NK-92 (cell line): ENCODE results near the gene AHSG.

ENCODE experiments used
- DNase-seq: peaks from one replicate; lab custom pipeline; 2025; ENCODE audit not compliant: unreplicated experiment; lab: John Stamatoyannopoulos, UW

Gene AHSG

GRCh38 chr3:186639778-186640472, 27.1 kb downstream of the AHSG start, which contains the start of gene FETUB:
Gene FETUB (plus strand): TSS chr3:186640399. CDS start chr3:186640461, 62 bp downstream.
- DNase-seq: no peak

GRCh38 chr3:186640473-186640818, 27.6 kb downstream of the AHSG start:
- DNase-seq: no peak

- DNase-seq: no peak
These were observed 28.1 kb downstream of the AHSG start for GRCh38 chr3:186640929-186641328.

- no peak for DNase-seq
These were observed 29.2 kb downstream of the AHSG start for GRCh38 chr3:186642014-186642413.

GRCh38 chr3:186643493-186643892, 30.6 kb downstream of the AHSG start:
- DNase-seq: no peak

- no peak for DNase-seq
These were observed 31.8 kb downstream of the AHSG start for GRCh38 chr3:186644683-186645082.

- DNase-seq: no peak
These were observed 33.2 kb downstream of the AHSG start for GRCh38 chr3:186646106-186646505.

GRCh38 chr3:186646841-186647240, 34.0 kb downstream of the AHSG start:
- no peak for DNase-seq

GRCh38 chr3:186648851-186649250, 36.0 kb downstream of the AHSG start:
- no peak for DNase-seq

GRCh38 chr3:186651678-186652215, 38.9 kb downstream of the AHSG start:
- no peak for DNase-seq

- no peak for DNase-seq
These were observed 40.3 kb downstream of the AHSG start for GRCh38 chr3:186653080-186653707.

- DNase-seq: no peak
These were observed 41.1 kb downstream of the AHSG start for GRCh38 chr3:186653984-186654383.

GRCh38 chr3:186663361-186664118, 50.7 kb downstream of the AHSG start:
- no peak for DNase-seq

- no peak for DNase-seq
These were observed 51.2 kb downstream of the AHSG start for GRCh38 chr3:186664119-186664495.

GRCh38 chr3:186664506-186664905, 51.6 kb downstream of the AHSG start:
- no peak for DNase-seq

- DNase-seq: no peak
These were observed 52.8 kb downstream of the AHSG start, which contains the start of gene HRG for GRCh38 chr3:186665625-186666188. Gene HRG (plus strand): TSS chr3:186666014. CDS start chr3:186666032, 18 bp downstream.

- no peak for DNase-seq
These were observed 55.6 kb downstream of the AHSG start for GRCh38 chr3:186668426-186668825.

GRCh38 chr3:186669378-186670084, 56.7 kb downstream of the AHSG start:
- DNase-seq: no peak

- no peak for DNase-seq
These were observed 57.3 kb downstream of the AHSG start for GRCh38 chr3:186670155-186670554.
